WTC11 (cell line): ENCODE results near the gene SLC13A4. TPM values are rescaled to one million over a fixed set of nuclear protein-coding genes. Genes with fewer than 3 reads are reported as not detected.

Experiments used
- ATAC-seq: fragments of 200-7000 bp; cut with Tn5 transposase; 2 replicates; pipeline ENCODE4 v1.10.0; 2021; ENCODE audit warnings: mild to moderate bottlenecking, moderate library complexity
- CTCF ChIA-PET: fragments of 300-600 bp; sonication (Branson Sonifier 250); formaldehyde crosslinking; loops from one replicate; lab custom pipeline; 2021; ENCODE audit warnings: antibody characterized with exemption; lab: Charles Lee
- POLR2A ChIA-PET: fragments of 350-600 bp; sonication (Branson Sonifier 250); formaldehyde crosslinking; loops from one replicate; lab custom pipeline; 2021; ENCODE audit warnings: antibody characterized with exemption; lab: Charles Lee
- DNase-seq: peaks from one replicate; pipeline ENCODE4 v3.0.0; 2021; ENCODE audit warnings: low spot score
- H3K27ac Mint-ChIP-seq: 2 replicates; pipeline ENCODE4 v1.8.0; 2021; ENCODE audit warnings: mixed read lengths
- H3K27me3 Mint-ChIP-seq: 2 replicates; pipeline ENCODE4 v1.8.0; 2021; ENCODE audit warnings: low read depth, mild to moderate bottlenecking, moderate library complexity, mixed read lengths
- H3K36me3 Mint-ChIP-seq: 2 replicates; pipeline ENCODE4 v1.8.0; 2021; ENCODE audit warnings: mixed read lengths
- H3K4me1 Mint-ChIP-seq: 2 replicates; pipeline ENCODE4 v1.8.0; 2022; ENCODE audit warnings: mixed read lengths
- H3K4me3 Mint-ChIP-seq: 2 replicates; pipeline ENCODE4 v1.8.0; 2021; ENCODE audit warnings: mild to moderate bottlenecking, moderate library complexity, mixed read lengths
- H3K9me3 Mint-ChIP-seq: 2 replicates; pipeline ENCODE4 v1.8.0; 2021; ENCODE audit warnings: mixed read lengths
- AR ChIP-seq: fragments of 250-450 bp; sonication (Bioruptor Pico); IDR thresholded peaks from 2 replicates; pipeline ENCODE4 v1.9.0; 2021; ENCODE audit warnings: mild to moderate bottlenecking
- CREB1 ChIP-seq: sonication (generic); formaldehyde crosslinking; IDR thresholded peaks from 2 replicates; pipeline ENCODE4 v1.8.0; 2023; ENCODE audit warnings: mild to moderate bottlenecking, missing genetic modification reagents
- CREM ChIP-seq: sonication (generic); formaldehyde crosslinking; IDR thresholded peaks from 2 replicates; pipeline ENCODE4 v1.8.1; 2022; ENCODE audit warnings: mild to moderate bottlenecking, missing genetic modification reagents, moderate library complexity
- ERG ChIP-seq: fragments of 250-450 bp; sonication (Bioruptor Pico); IDR thresholded peaks from 2 replicates; pipeline ENCODE4 v1.8.0; 2021; ENCODE audit warnings: mild to moderate bottlenecking
- ESRRA ChIP-seq: sonication (generic); formaldehyde crosslinking; IDR thresholded peaks from 2 replicates; pipeline ENCODE4 v1.8.1; 2022; ENCODE audit warnings: mild to moderate bottlenecking, missing genetic modification reagents, borderline replicate concordance
- HMGA2 ChIP-seq: fragments of 250-450 bp; sonication (Bioruptor Pico); IDR thresholded peaks from 2 replicates; pipeline ENCODE4 v1.4.0; 2021; ENCODE audit warnings: mild to moderate bottlenecking, moderate library complexity
- IRF2 ChIP-seq: sonication (generic); formaldehyde crosslinking; IDR thresholded peaks from 2 replicates; pipeline ENCODE4 v1.8.0; 2022; ENCODE audit warnings: low read depth, missing genetic modification reagents, borderline replicate concordance
- MYBL2 ChIP-seq: sonication (generic); formaldehyde crosslinking; IDR thresholded peaks from 2 replicates; pipeline ENCODE4 v1.8.1; 2023; ENCODE audit warnings: mild to moderate bottlenecking, moderate library complexity, missing genetic modification reagents
- NR3C1 ChIP-seq: sonication (generic); formaldehyde crosslinking; conservative IDR thresholded peaks from 2 replicates; pipeline ENCODE4 v1.8.1; 2023; ENCODE audit warnings: low read depth, mild to moderate bottlenecking, missing genetic modification reagents
- RELA ChIP-seq: sonication (generic); formaldehyde crosslinking; IDR thresholded peaks from 2 replicates; pipeline ENCODE4 v1.8.1; 2022; ENCODE audit warnings: missing genetic modification reagents, mild to moderate bottlenecking, borderline replicate concordance
- RORB ChIP-seq: fragments of 250-450 bp; sonication (Bioruptor Pico); IDR thresholded peaks from 2 replicates; pipeline ENCODE4 v1.9.0; 2021; ENCODE audit warnings: mild to moderate bottlenecking
- STAT6 ChIP-seq: sonication (generic); formaldehyde crosslinking; conservative IDR thresholded peaks from 2 replicates; pipeline ENCODE4 v1.8.1; 2023; ENCODE audit warnings: mild to moderate bottlenecking, low read depth, missing genetic modification reagents, moderate library complexity
- ZBTB21 ChIP-seq: sonication (generic); formaldehyde crosslinking; IDR thresholded peaks from 2 replicates; pipeline ENCODE4 v1.8.1; 2023; ENCODE audit warnings: mild to moderate bottlenecking, missing genetic modification reagents, borderline replicate concordance
- ZBTB43 ChIP-seq: sonication (generic); formaldehyde crosslinking; IDR thresholded peaks from 2 replicates; pipeline ENCODE4 v1.8.1; 2023; ENCODE audit warnings: mild to moderate bottlenecking, missing genetic modification reagents
- total RNA-seq: library from RNA; stranded (reverse); gene quantifications from 3 replicates; pipeline ENCODE4 v1.2.3, GENCODE V29; 2021

The SLC13A4 gene
- total RNA-seq, 1 experiment from 2014 or later, result 1.6 TPM

GRCh38 chr7:135707570-135707966, 20.4 kb downstream of the SLC13A4 start:
- TF ChIP-seq RELA, result no peak
- no peak for TF ChIP-seq CREM
- no peak for TF ChIP-seq ZBTB21 (CRISPR knock-in tag)
- TF ChIP-seq ZBTB43 (CRISPR knock-in tag), result no peak
- no peak for TF ChIP-seq IRF2
- no peak for TF ChIP-seq STAT6 (CRISPR knock-in tag)
- no peak for TF ChIP-seq NR3C1 (CRISPR knock-in tag)
- no peak for TF ChIP-seq HMGA2 (CRISPR knock-in tag)
- no peak for TF ChIP-seq AR (CRISPR knock-in tag)
- no peak for TF ChIP-seq ESRRA
- no peak for TF ChIP-seq ERG (CRISPR knock-in tag)
- no peak for TF ChIP-seq CREB1 (CRISPR knock-in tag)
- no peak for TF ChIP-seq MYBL2 (CRISPR knock-in tag)
- no peak for TF ChIP-seq RORB
- H3K9me3 Mint-ChIP-seq, result no peaks in the 10 kb centered on the region
- no peaks in the 10 kb centered on the region for H3K27me3 Mint-ChIP-seq
- ChIA-PET CTCF (interaction anchor here (1.4 kb wide), 1 partner anchor 9 kb away, joined by 3 read pairs; no protein-coding TSS in a partner anchor), POLR2A (no interaction called here)
- peaks cover 10% of the 10 kb centered on the region for H3K4me1 Mint-ChIP-seq
- H3K27ac Mint-ChIP-seq, result no peak overlapping the region
- DNase-seq, result no peak
- H3K4me3 Mint-ChIP-seq, result no peak overlapping the region
- no peaks in the 10 kb centered on the region for H3K36me3 Mint-ChIP-seq
- ATAC-seq, result no peak

GRCh38 chr7:135706858-135707569, 21.0 kb downstream of the SLC13A4 start:
- DNase-seq (no peak), ATAC-seq (no peak)
- peaks cover 7% of the 10 kb centered on the region; the same call in 1 of the 2 replicates for H3K4me1 Mint-ChIP-seq
- no peaks in the 10 kb centered on the region for H3K9me3 Mint-ChIP-seq
- CTCF ChIA-PET, result interaction anchor here (1.4 kb wide), 1 partner anchor 10 kb away, joined by 3 read pairs; no protein-coding TSS in a partner anchor
- no peaks in the 10 kb centered on the region for H3K27me3 Mint-ChIP-seq
- no peak overlapping the region for H3K4me3 Mint-ChIP-seq
- H3K36me3 Mint-ChIP-seq, result no peaks in the 10 kb centered on the region
- H3K27ac Mint-ChIP-seq, result no peak overlapping the region
- TF ChIP-seq RORB (no peak), RELA (no peak)
- TF ChIP-seq, all 79 proteins: peak for 0
- POLR2A ChIA-PET, result no interaction called here
